DOHH2 (cell line): Measurements from ENCODE around the gene RIPOR2.

ENCODE experiments used
- CTCF ChIP-seq: fragments of 200-600 bp; sonication (generic); IDR thresholded peaks from one replicate; pipeline ENCODE4 v1.5.1; 2014; ENCODE audit warnings: antibody characterized with exemption, mild to moderate bottlenecking, low read depth, low read length; ENCODE audit not compliant: poor library complexity, severe bottlenecking
- EZH2phosphoT487 ChIP-seq: fragments of 200-600 bp; sonication (generic); IDR thresholded peaks from 2 replicates; pipeline ENCODE4 v1.6.1; 2017; ENCODE audit warnings: borderline replicate concordance, mild to moderate bottlenecking, antibody characterized with exemption, low read length, moderate library complexity, mixed read lengths

GRCh38 chr6:24867104-24867703 lies 68.6 kb downstream of the RIPOR2 start:
- TF ChIP-seq CTCF (peak; percentile 23), EZH2phosphoT487 (no peak)
